HG03139 (cell line): ENCODE measurements around the gene XCL2.
"Not testable (repeated sequence)": the region's sequence is repeated elsewhere in the genome, so short reads cannot be mapped to it uniquely, and the experiment has no call there.

Experiments used
- ATAC-seq: cut with Tn5 transposase; IDR thresholded peaks from one replicate; pipeline ENCODE4 v1.9.1; 2021; ENCODE audit not compliant: unreplicated experiment

XCL2 gene

GRCh38 chr1:168560370-168560769, 16.6 kb upstream of the XCL2 start:
- ATAC-seq = no peak

- ATAC-seq = no peak
Measured at GRCh38 chr1:168556647-168557046, 12.8 kb upstream of the XCL2 start.

- ATAC-seq = no peak
Measured at GRCh38 chr1:168555508-168556046, 11.8 kb upstream of the XCL2 start.

GRCh38 chr1:168554603-168555483, 11.0 kb upstream of the XCL2 start:
- ATAC-seq = no peak

GRCh38 chr1:168553680-168554553, 10.1 kb upstream of the XCL2 start:
- no peak for ATAC-seq

GRCh38 chr1:168552961-168553360, 9.2 kb upstream of the XCL2 start:
- ATAC-seq = no peak

GRCh38 chr1:168551688-168552087, 7.9 kb upstream of the XCL2 start:
- ATAC-seq = no peak

- no peak for ATAC-seq
Measured at GRCh38 chr1:168550971-168551370, 7.2 kb upstream of the XCL2 start.

GRCh38 chr1:168546553-168546895, 2.7 kb upstream of the XCL2 start:
- not testable (repeated sequence) for ATAC-seq

- not testable (repeated sequence) for ATAC-seq
Measured at GRCh38 chr1:168545678-168546552, 2.1 kb upstream of the XCL2 start.

GRCh38 chr1:168542978-168543377, 819 bp downstream of the XCL2 start:
- not testable (repeated sequence) for ATAC-seq

- ATAC-seq = not testable (repeated sequence)
Measured at GRCh38 chr1:168540798-168541197, 3.0 kb downstream of the XCL2 start.

- peak; percentile 91 for ATAC-seq
Measured at GRCh38 chr1:168535536-168535935, 8.3 kb downstream of the XCL2 start.

- no peak for ATAC-seq
Measured at GRCh38 chr1:168531615-168532345, 12.0 kb downstream of the XCL2 start.

- no peak for ATAC-seq
Measured at GRCh38 chr1:168529518-168529917, 14.3 kb downstream of the XCL2 start.

GRCh38 chr1:168521401-168522000, 22.3 kb downstream of the XCL2 start:
- ATAC-seq = no peak

GRCh38 chr1:168520832-168521231, 23.0 kb downstream of the XCL2 start:
- no peak for ATAC-seq

GRCh38 chr1:168520052-168520751, 23.6 kb downstream of the XCL2 start:
- no peak for ATAC-seq

- no peak for ATAC-seq
Measured at GRCh38 chr1:168518813-168519212, 25.0 kb downstream of the XCL2 start.
